CD14-positive monocyte (primary cell): Measurements from ENCODE around the gene GTF2I. TPM values are rescaled to one million over a fixed set of nuclear protein-coding genes. Genes with fewer than 3 reads are reported as not detected.
A peak's percentile ranks its signal among the peaks of the same experiment; 100 is the strongest.
"Not testable (repeated sequence)": the region's sequence is repeated elsewhere in the genome, so short reads cannot be mapped to it uniquely, and the experiment has no call there.

Source experiments
- DNase-seq, 3 donors: peaks; one replicate each; pipeline ENCODE4 v3.0.0-alpha.2; 2011 to 2022
- H2AFZ ChIP-seq: 2 replicates; pipeline ENCODE4 v1.6.0; 2012; ENCODE audit warnings: mild to moderate bottlenecking, low read depth, low read length, inconsistent platforms; ENCODE audit not compliant: insufficient read depth, poor library complexity, severe bottlenecking
- H3K27ac ChIP-seq, 2 donors: 1 replicate in 1 of 2; 2 replicates in 1 of 2; pipeline ENCODE4 v1.5.1; 2012 to 2013; ENCODE audit warnings: low read length in 2 of 2, control low read depth in 1 of 2, inconsistent platforms in 1 of 2, low read depth in 1 of 2, mild to moderate bottlenecking in 1 of 2
- H3K27me3 ChIP-seq, 2 donors: one replicate each; pipeline versions ENCODE4 v1.6.0 to v1.6.1; 2011 to 2013; ENCODE audit warnings: low read length in 2 of 2; ENCODE audit not compliant: control insufficient read depth in 2 of 2, insufficient read depth in 2 of 2
- H3K36me3 ChIP-seq, 2 donors: replicated peaks in 1 of 2; 1 replicate in 1 of 2; 2 replicates in 1 of 2; pipeline versions ENCODE4 v1.5.1 to v1.6.1; 2012 to 2013; ENCODE audit warnings: low read length in 2 of 2, control low read depth in 1 of 2, inconsistent platforms in 1 of 2, mild to moderate bottlenecking in 1 of 2; ENCODE audit not compliant: insufficient read depth in 2 of 2, control insufficient read depth in 1 of 2
- H3K4me1 ChIP-seq, 2 donors: 1 replicate in 1 of 2; 2 replicates in 1 of 2; pipeline versions ENCODE4 v1.5.1 to v1.6.1; 2012 to 2013; ENCODE audit warnings: low read length in 2 of 2, control low read depth in 1 of 2, inconsistent platforms in 1 of 2, mild to moderate bottlenecking in 1 of 2, moderate library complexity in 1 of 2; ENCODE audit not compliant: insufficient read depth in 2 of 2, control insufficient read depth in 1 of 2
- H3K4me2 ChIP-seq: replicated peaks from 2 replicates; pipeline ENCODE3; 2012; ENCODE audit warnings: low read length, moderate library complexity, mild to moderate bottlenecking; ENCODE audit not compliant: poor library complexity, severe bottlenecking; ENCODE audit errors: extremely low read depth
- H3K4me3 ChIP-seq, 3 experiments: fragments of 200-600 bp in 1 of 3; sonication (generic) in 1 of 3; replicated peaks in 1 of 3; 1 replicate in 2 of 3; 2 replicates in 1 of 3; pipeline ENCODE4 v1.5.1; 2011 to 2013; ENCODE audit warnings: low read length in 3 of 3, mild to moderate bottlenecking in 3 of 3, control low read depth in 2 of 3, low read depth in 2 of 3, inconsistent platforms in 1 of 3, moderate library complexity in 1 of 3
- H3K79me2 ChIP-seq: 2 replicates; pipeline ENCODE4 v1.6.0; 2012; ENCODE audit warnings: mild to moderate bottlenecking, control low read depth, inconsistent platforms, low read length, moderate library complexity; ENCODE audit not compliant: insufficient read depth
- H3K9ac ChIP-seq: 2 replicates; pipeline ENCODE4 v1.6.0; 2017; ENCODE audit warnings: low read length, mild to moderate bottlenecking; ENCODE audit not compliant: insufficient read depth, poor library complexity, severe bottlenecking
- H3K9me3 ChIP-seq, 2 donors: replicated peaks in 1 of 2; 1 replicate in 1 of 2; 2 replicates in 1 of 2; pipeline versions ENCODE4 v1.5.1 to v1.6.1; 2012 to 2013; ENCODE audit warnings: low read length in 2 of 2, control low read depth in 1 of 2; ENCODE audit not compliant: control insufficient read depth in 1 of 2, insufficient read depth in 1 of 2
- H4K20me1 ChIP-seq: 2 replicates; pipeline ENCODE4 v1.6.0; 2012; ENCODE audit warnings: mild to moderate bottlenecking, low read length, control low read depth, moderate library complexity; ENCODE audit not compliant: insufficient read depth
- H3K27ac Mint-ChIP-seq, 7 donors: one replicate each; pipeline ENCODE4 v1.8.0; 2020; ENCODE audit warnings: mild to moderate bottlenecking in 7 of 7, mixed read lengths in 7 of 7, moderate library complexity in 6 of 7, inconsistent platforms in 2 of 7
- H3K27me3 Mint-ChIP-seq, 3 donors: one replicate each; pipeline ENCODE4 v1.8.0; 2021 to 2022; ENCODE audit warnings: low read depth in 3 of 3, mild to moderate bottlenecking in 3 of 3, mixed read lengths in 3 of 3, moderate library complexity in 3 of 3, inconsistent platforms in 1 of 3
- H3K36me3 Mint-ChIP-seq, 2 donors: one replicate each; pipeline ENCODE4 v1.8.0; 2020; ENCODE audit warnings: mixed read lengths in 2 of 2, inconsistent platforms in 1 of 2, mild to moderate bottlenecking in 1 of 2
- H3K4me1 Mint-ChIP-seq: one replicate; pipeline ENCODE4 v1.8.0; 2020; ENCODE audit warnings: mild to moderate bottlenecking, mixed read lengths
- H3K4me3 Mint-ChIP-seq, 2 donors: one replicate each; pipeline ENCODE4 v1.8.0; 2020; ENCODE audit warnings: mild to moderate bottlenecking in 2 of 2, mixed read lengths in 2 of 2, moderate library complexity in 1 of 2
- H3K9me3 Mint-ChIP-seq, 7 donors: one replicate each; pipeline ENCODE4 v1.8.0; 2020 to 2022; ENCODE audit warnings: mixed read lengths in 7 of 7, mild to moderate bottlenecking in 6 of 7, moderate library complexity in 6 of 7, inconsistent platforms in 2 of 7
- CTCF ChIP-seq: fragments of 200-600 bp; IDR thresholded peaks from one replicate; pipeline ENCODE4 v1.8.0; 2022; ENCODE audit warnings: antibody characterized with exemption, mild to moderate bottlenecking
- WGBS: methylation state at CpG from one replicate; pipeline ENCODE4 v1.1.5; 2013; ENCODE audit warnings: missing lambda C conversion rate; ENCODE audit not compliant: insufficient coverage; 5-methylcytosine and 5-hydroxymethylcytosine counted together
- intact Hi-C, 2 donors: fragments of 100-400 bp; cut with micrococcal nuclease; formaldehyde crosslinking; loops; one replicate each; pipeline versions ENCODE4 v1.15.0 to v1.15.1; 2023
- polyA plus RNA-seq, 3 donors: library from polyadenylated mRNA; depleted of rRNA in 1 of 3; unstranded in 2 of 3; stranded (reverse) in 1 of 3; fragments of 300-500 nt in 2 of 3; fragments of >200 nt in 1 of 3; fragmentation: Illumina TruSeq in 2 of 3; gene quantifications; 1 replicate in 2 of 3; 2 replicates in 1 of 3; pipeline ENCODE4 v1.2.3, GENCODE V29; 2012 to 2021

Gene GTF2I
- polyA plus RNA-seq, 3 donors = 20.9 to 87.8 (median 28.2) TPM

GRCh38 chr7:74650493-74651132 lies 6.9 kb upstream of the GTF2I start:
- intact Hi-C loops, H3K9me3 ChIP-seq, H3K27me3 ChIP-seq, H3K27me3 Mint-ChIP-seq, H4K20me1 ChIP-seq, H3K79me2 ChIP-seq, H3K36me3 ChIP-seq, H3K36me3 Mint-ChIP-seq, H2AFZ ChIP-seq: not testable (repeated sequence)
- peaks cover 15 to 17% of the 10 kb centered on the region in 2 donors for H3K4me1 ChIP-seq
- H3K4me2 ChIP-seq = peak overlapping the region; percentile 60
- peak overlapping the region; percentile 27 for H3K9ac ChIP-seq
- no CpG with 5 or more reads among the region's 9 CpGs for WGBS
- peak overlapping the region in 1 of 2 donors; percentile 77 for H3K27ac ChIP-seq
- H3K9me3 Mint-ChIP-seq = peaks cover 0 to 11% (median 0%) of the 10 kb centered on the region in 7 donors
- H3K4me1 Mint-ChIP-seq = peaks cover 29% of the 10 kb centered on the region
- H3K4me3 Mint-ChIP-seq = peak overlapping the region; percentile 73 to 83
- DNase-seq = peak in 1 of 3 donors; percentile 52
- H3K4me3 ChIP-seq = peak overlapping the region in 2 of 3 experiments; percentile 36 to 68
- H3K27ac Mint-ChIP-seq = peak overlapping the region in 5 of 7 donors; percentile 30 to 89 (median 75)

- H3K9ac ChIP-seq, DNase-seq, H3K79me2 ChIP-seq, H3K4me3 ChIP-seq, H3K36me3 ChIP-seq, H2AFZ ChIP-seq, intact Hi-C loops, H3K27ac ChIP-seq, H3K27me3 ChIP-seq, H3K4me2 ChIP-seq, H3K4me3 Mint-ChIP-seq, H3K9me3 ChIP-seq, H3K27me3 Mint-ChIP-seq, H3K36me3 Mint-ChIP-seq, H4K20me1 ChIP-seq: not testable (repeated sequence)
- Mint-ChIP-seq H3K4me1 (peaks cover 34% of the 10 kb centered on the region), H3K27ac (peak overlapping the region in 1 of 7 donors; percentile 75), H3K9me3 (peaks cover 0 to 10% (median 0%) of the 10 kb centered on the region in 7 donors)
- WGBS = no CpG with 5 or more reads among the region's 12 CpGs
- peaks cover 20 to 22% of the 10 kb centered on the region in 2 donors for H3K4me1 ChIP-seq
Observed at GRCh38 chr7:74651133-74651504, 6.4 kb upstream of the GTF2I start.

- H3K4me3 ChIP-seq = no peak overlapping the region
- Mint-ChIP-seq H3K9me3 (no peaks in the 10 kb centered on the region), H3K4me1 (peaks cover 41% of the 10 kb centered on the region), H3K27me3 (peaks cover 2 to 5% (median 3%) of the 10 kb centered on the region in 3 donors), H3K27ac (no peak overlapping the region), H3K36me3 (no peaks in the 10 kb centered on the region), H3K4me3 (peak overlapping the region in 1 of 2 donors; percentile 12)
- no peak overlapping the region for H2AFZ ChIP-seq
- peaks cover 12% of the 10 kb centered on the region for H3K79me2 ChIP-seq
- H3K4me2 ChIP-seq = no peak overlapping the region
- intact Hi-C loops = no loop called here
- H3K27me3 ChIP-seq = no peaks in the 10 kb centered on the region
- no peaks in the 10 kb centered on the region for H3K9me3 ChIP-seq
- no peak overlapping the region for H3K9ac ChIP-seq
- DNase-seq = no peak
- H4K20me1 ChIP-seq = peaks cover 3% of the 10 kb centered on the region
- H3K4me1 ChIP-seq = peaks cover 29 to 35% of the 10 kb centered on the region in 2 donors
- no peak overlapping the region for H3K27ac ChIP-seq
- no peak for TF ChIP-seq CTCF
- 96% methylated on average over 10 of the region's 11 CpGs for WGBS
- no peaks in the 10 kb centered on the region for H3K36me3 ChIP-seq
Observed at GRCh38 chr7:74653686-74654181, 3.8 kb upstream of the GTF2I start.
